Ectodermal cell (in vitro differentiated cells): Measurements from ENCODE around the gene STAB2.

Experiments used
- H3K27ac ChIP-seq: 2 replicates; pipeline ENCODE4 v1.7.0; 2013; ENCODE audit warnings: mild to moderate bottlenecking, low read depth, low read length; ENCODE audit not compliant: insufficient read depth, poor library complexity, severe bottlenecking
- H3K27me3 ChIP-seq: 2 replicates; pipeline ENCODE4 v1.7.0; 2013; ENCODE audit warnings: mild to moderate bottlenecking, low read length; ENCODE audit not compliant: insufficient read depth, control insufficient read depth, poor library complexity, severe bottlenecking
- H3K36me3 ChIP-seq: one replicate; pipeline ENCODE4 v1.7.0; 2013; ENCODE audit warnings: low read length; ENCODE audit not compliant: control insufficient read depth, insufficient read depth
- H3K4me1 ChIP-seq: one replicate; pipeline ENCODE4 v1.7.0; 2013; ENCODE audit warnings: low read length; ENCODE audit not compliant: control insufficient read depth, insufficient read depth
- H3K4me3 ChIP-seq: 2 replicates; pipeline ENCODE4 v1.7.0; 2013; ENCODE audit warnings: low read depth, low read length, control low read depth; ENCODE audit not compliant: insufficient read depth
- H3K9me3 ChIP-seq: 2 replicates; pipeline ENCODE4 v1.7.0; 2013; ENCODE audit warnings: mild to moderate bottlenecking, low read length, moderate library complexity; ENCODE audit not compliant: control insufficient read depth
- WGBS, 2 experiments: methylation state at CpG; one replicate each; pipeline ENCODE4 v1.1.7; 2013; ENCODE audit warnings: missing lambda C conversion rate in 2 of 2; 5-methylcytosine and 5-hydroxymethylcytosine counted together

STAB2 gene

GRCh38 chr12:103798586-103798985, 211.5 kb downstream of the STAB2 start:
- 93 to 94% methylated on average over 4 of the region's 4 CpGs for WGBS, 2 experiments
- Histone ChIP-seq H3K36me3 (no peaks in the 10 kb centered on the region), H3K27me3 (no peaks in the 10 kb centered on the region), H3K4me3 (no peak overlapping the region), H3K9me3 (no peaks in the 10 kb centered on the region), H3K4me1 (no peaks in the 10 kb centered on the region), H3K27ac (no peak overlapping the region)

- no peaks in the 10 kb centered on the region for H3K27me3 ChIP-seq
- H3K27ac ChIP-seq, result no peak overlapping the region
- H3K4me3 ChIP-seq, result no peak overlapping the region
- 94% methylated on average over 4 of the region's 4 CpGs for whole genome bisulfite sequencing, 2 experiments
- H3K9me3 ChIP-seq, result no peaks in the 10 kb centered on the region
- no peaks in the 10 kb centered on the region for H3K36me3 ChIP-seq
- H3K4me1 ChIP-seq, result no peaks in the 10 kb centered on the region
Measured at GRCh38 chr12:103799504-103799856, 212.4 kb downstream of the STAB2 start.

GRCh38 chr12:103799857-103800771, 213.0 kb downstream of the STAB2 start:
- Histone ChIP-seq H3K27me3 (no peaks in the 10 kb centered on the region), H3K4me3 (no peak overlapping the region), H3K36me3 (no peaks in the 10 kb centered on the region), H3K9me3 (no peaks in the 10 kb centered on the region), H3K4me1 (no peaks in the 10 kb centered on the region), H3K27ac (no peak overlapping the region)
- WGBS, 2 experiments, result 92 to 93% methylated on average over 16 of the region's 16 CpGs

DNA sequence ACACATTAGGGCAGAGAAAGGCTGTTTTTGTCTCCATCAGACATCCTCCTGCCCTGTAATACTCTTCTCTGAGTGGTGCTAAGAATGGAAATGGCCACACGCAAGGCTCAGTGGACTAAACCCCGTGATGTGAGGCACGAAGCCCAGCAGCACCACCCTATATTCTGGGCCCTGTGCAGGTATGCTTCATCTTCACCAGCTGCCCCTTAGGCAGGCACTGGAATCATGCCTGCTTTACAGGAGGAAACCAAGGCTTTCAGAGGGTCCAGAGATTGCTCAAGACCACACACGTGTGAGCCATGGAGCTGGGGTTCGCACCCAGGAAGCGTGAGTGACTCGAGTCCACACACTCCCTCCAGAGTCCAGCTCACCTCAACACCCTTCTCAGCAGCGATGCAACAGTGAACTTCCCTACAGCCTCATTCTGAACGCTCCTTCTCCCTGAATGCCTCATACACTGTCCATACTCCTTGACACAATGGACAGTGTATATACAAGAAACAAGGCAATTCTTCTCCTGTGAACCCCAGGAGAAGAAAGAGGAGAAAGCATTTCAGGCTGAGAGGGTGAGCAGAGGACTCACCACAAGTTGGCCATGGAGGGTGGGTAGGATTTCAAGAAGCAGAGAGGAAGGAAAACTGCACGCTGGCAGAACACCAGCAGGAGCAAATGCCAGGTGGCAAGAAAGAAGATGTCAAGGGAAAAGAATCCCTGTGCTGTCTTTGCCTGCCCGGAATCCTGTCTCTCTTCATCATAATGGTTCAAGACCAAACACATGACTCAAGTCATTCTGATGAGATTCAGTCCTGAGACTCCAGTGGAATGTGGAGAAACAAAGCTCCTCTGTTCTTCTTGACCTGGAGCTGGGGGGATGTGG, 214.9 kb downstream of the STAB2 start:
- H3K4me3 ChIP-seq, result no peak overlapping the region
- H3K27ac ChIP-seq, result no peak overlapping the region
- H3K9me3 ChIP-seq, result no peaks in the 10 kb centered on the region
- WGBS, 2 experiments, result 94 to 95% methylated on average over 11 of the region's 11 CpGs
- H3K36me3 ChIP-seq, result no peaks in the 10 kb centered on the region
- H3K27me3 ChIP-seq, result no peaks in the 10 kb centered on the region
- H3K4me1 ChIP-seq, result no peaks in the 10 kb centered on the region

DNA sequence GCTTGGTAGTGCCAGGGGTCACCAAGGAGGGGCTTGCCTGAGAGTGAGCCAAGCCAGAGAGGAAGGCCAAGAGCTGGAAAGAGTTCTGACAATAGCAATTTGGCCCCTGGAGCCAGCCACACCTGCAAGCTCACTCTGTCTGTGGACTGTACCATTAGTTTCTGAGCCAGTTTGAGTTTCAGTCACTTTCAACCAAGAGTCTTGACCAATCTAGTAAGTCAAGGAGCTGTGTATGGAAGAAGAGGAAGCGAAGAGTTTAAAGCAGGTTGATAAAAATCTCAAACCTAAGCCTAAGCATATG, 215.5 kb downstream of the STAB2 start:
- 92 to 100% methylated on average over 1 of the region's 1 CpG for WGBS, 2 experiments

GRCh38 chr12:103803847-103804246, 216.8 kb downstream of the STAB2 start:
- no peak overlapping the region for H3K27ac ChIP-seq

More for the DNA sequence above, 215.5 kb downstream of the STAB2 start:
- no peak overlapping the region for H3K4me3 ChIP-seq
- H3K4me1 ChIP-seq, result no peaks in the 10 kb centered on the region
- H3K27ac ChIP-seq, result no peak overlapping the region
- H3K9me3 ChIP-seq, result no peaks in the 10 kb centered on the region
- H3K27me3 ChIP-seq, result no peaks in the 10 kb centered on the region
- no peaks in the 10 kb centered on the region for H3K36me3 ChIP-seq

GRCh38 chr12:103805655-103806360, 218.7 kb downstream of the STAB2 start:
- no peak overlapping the region for H3K27ac ChIP-seq

More at GRCh38 chr12:103803847-103804246, 216.8 kb downstream of the STAB2 start:
- Histone ChIP-seq H3K36me3 (no peaks in the 10 kb centered on the region), H3K4me1 (no peaks in the 10 kb centered on the region), H3K4me3 (no peak overlapping the region), H3K9me3 (no peaks in the 10 kb centered on the region), H3K27me3 (no peaks in the 10 kb centered on the region)
- WGBS, 2 experiments, result 95 to 100% methylated on average over 1 of the region's 1 CpG

DNA sequence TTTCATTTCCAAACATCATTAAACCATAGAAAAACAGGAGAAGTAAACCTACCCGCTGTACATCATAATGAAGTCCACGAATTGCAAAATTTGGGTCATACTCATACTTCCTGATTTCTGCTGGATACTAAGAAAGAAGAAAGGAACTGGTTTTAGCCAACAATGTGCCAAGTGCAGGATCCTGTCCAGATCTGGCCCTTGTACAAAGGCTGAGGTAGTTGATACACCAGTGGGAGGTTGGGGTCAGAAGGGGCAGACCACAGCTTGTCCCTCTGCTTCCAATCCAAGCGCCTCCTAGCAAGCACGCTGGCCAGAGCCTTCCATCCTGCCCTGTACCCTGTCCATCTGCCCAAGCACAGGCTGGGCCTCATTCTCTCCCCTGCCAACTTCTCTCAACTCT, 219.7 kb downstream of the STAB2 start:
- Histone ChIP-seq H3K4me1 (no peaks in the 10 kb centered on the region), H3K27ac (no peak overlapping the region), H3K9me3 (no peaks in the 10 kb centered on the region), H3K4me3 (no peak overlapping the region), H3K27me3 (no peaks in the 10 kb centered on the region), H3K36me3 (no peaks in the 10 kb centered on the region)
- WGBS, 2 experiments, result 95 to 96% methylated on average over 4 of the region's 4 CpGs

More at GRCh38 chr12:103805655-103806360, 218.7 kb downstream of the STAB2 start:
- no peaks in the 10 kb centered on the region for H3K9me3 ChIP-seq
- WGBS, 2 experiments, result 91 to 94% methylated on average over 5 of the region's 5 CpGs
- no peaks in the 10 kb centered on the region for H3K4me1 ChIP-seq
- H3K4me3 ChIP-seq, result no peak overlapping the region
- no peaks in the 10 kb centered on the region for H3K36me3 ChIP-seq
- no peaks in the 10 kb centered on the region for H3K27me3 ChIP-seq

GRCh38 chr12:103807561-103808238, 220.6 kb downstream of the STAB2 start:
- H3K36me3 ChIP-seq, result no peaks in the 10 kb centered on the region
- no peaks in the 10 kb centered on the region for H3K4me1 ChIP-seq
- no peaks in the 10 kb centered on the region for H3K27me3 ChIP-seq
- H3K9me3 ChIP-seq, result no peaks in the 10 kb centered on the region
- no peak overlapping the region for H3K27ac ChIP-seq
- no peak overlapping the region for H3K4me3 ChIP-seq
- WGBS, 2 experiments, result 91 to 93% methylated on average over 9 of the region's 9 CpGs
